ENCODE measurements around the gene TTLL8.

Gene TTLL8

GRCh38 chr22:49997932-49998717 is 60.0 kb downstream of the TTLL8 start:
- H3K4me1 ChIP-seq (ENCODE audit: control insufficient read depth, insufficient read depth, low read length, poor library complexity, severe bottlenecking) = no peaks in the 10 kb centered on the region
- H3K9me3 ChIP-seq (ENCODE audit: control insufficient read depth, low read length) = no peaks in the 10 kb centered on the region
- H3K27ac ChIP-seq (ENCODE audit: low read depth, low read length, severe bottlenecking) = no peak overlapping the region
- H3K4me3 ChIP-seq (ENCODE audit: extremely low read depth, insufficient read depth, low read length, poor library complexity, severe bottlenecking) = no peak overlapping the region
- WGBS, 2 experiments (ENCODE audit: insufficient coverage in 2 of 2) = 93 to 95% methylated on average over 13 to 21 of the region's 21 CpGs
- H3K36me3 ChIP-seq (ENCODE audit: control insufficient read depth, insufficient read depth, low read length) = no peaks in the 10 kb centered on the region

GRCh38 chr22:49997251-49997599 is 60.9 kb downstream of the TTLL8 start:
- 85 to 88% methylated on average over 5 to 8 of the region's 12 CpGs for WGBS, 2 experiments (ENCODE audit: insufficient coverage in 2 of 2)
- Histone ChIP-seq H3K4me1 (ENCODE audit: control insufficient read depth, insufficient read depth, low read length, poor library complexity, severe bottlenecking) (no peaks in the 10 kb centered on the region), H3K27ac (ENCODE audit: low read depth, low read length, severe bottlenecking) (no peak overlapping the region), H3K36me3 (ENCODE audit: control insufficient read depth, insufficient read depth, low read length) (no peaks in the 10 kb centered on the region), H3K4me3 (ENCODE audit: extremely low read depth, insufficient read depth, low read length, poor library complexity, severe bottlenecking) (no peak overlapping the region), H3K9me3 (ENCODE audit: control insufficient read depth, low read length) (no peaks in the 10 kb centered on the region)

DNA sequence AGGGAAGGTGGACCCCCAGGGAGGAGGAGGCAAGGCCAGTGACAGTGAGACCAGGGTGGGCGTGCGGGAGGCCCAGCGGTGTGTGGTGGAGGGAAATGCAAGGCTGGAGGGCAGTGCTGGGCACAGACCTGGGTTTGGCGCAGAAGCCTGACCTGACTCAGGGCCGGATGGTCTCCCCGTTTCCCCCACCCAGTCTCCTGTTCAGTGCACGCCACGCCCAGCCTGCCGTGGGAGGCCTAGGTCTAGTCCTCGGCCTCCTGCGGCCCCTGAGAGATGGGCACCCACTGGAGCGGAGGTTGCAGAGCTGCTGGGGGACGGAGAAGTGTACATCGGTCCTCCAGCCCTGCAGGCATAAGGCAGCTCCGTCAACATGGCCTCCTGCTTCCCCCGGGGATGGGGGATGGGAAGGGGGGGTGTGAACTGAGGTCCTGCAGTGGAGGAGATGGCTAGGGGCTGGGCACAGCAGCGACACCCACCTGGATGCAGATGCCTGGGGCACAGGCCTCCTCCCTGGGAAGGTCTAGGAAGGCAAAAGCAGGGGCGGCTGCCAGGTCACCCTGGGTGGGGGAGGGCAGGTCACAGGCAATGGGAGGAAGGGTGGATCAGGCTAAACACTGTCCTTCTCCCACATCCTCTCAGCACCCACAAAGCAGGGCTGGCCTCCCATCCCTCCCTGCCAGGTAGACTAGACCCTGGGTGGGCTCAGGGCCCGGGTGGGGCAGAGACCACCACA is 61.4 kb downstream of the TTLL8 start:
- H3K9me3 ChIP-seq (ENCODE audit: control insufficient read depth, low read length) = no peaks in the 10 kb centered on the region
- no peak overlapping the region for H3K27ac ChIP-seq (ENCODE audit: low read depth, low read length, severe bottlenecking)
- no peaks in the 10 kb centered on the region for H3K4me1 ChIP-seq (ENCODE audit: control insufficient read depth, insufficient read depth, low read length, poor library complexity, severe bottlenecking)
- H3K36me3 ChIP-seq (ENCODE audit: control insufficient read depth, insufficient read depth, low read length) = no peaks in the 10 kb centered on the region
- no peak overlapping the region for H3K4me3 ChIP-seq (ENCODE audit: extremely low read depth, insufficient read depth, low read length, poor library complexity, severe bottlenecking)
- 85 to 86% methylated on average over 12 to 13 of the region's 19 CpGs for WGBS, 2 experiments (ENCODE audit: insufficient coverage in 2 of 2)

- 89 to 100% methylated on average over 3 to 4 of the region's 4 CpGs for WGBS, 2 experiments (ENCODE audit: insufficient coverage in 2 of 2)
- no peaks in the 10 kb centered on the region for H3K4me1 ChIP-seq (ENCODE audit: control insufficient read depth, insufficient read depth, low read length, poor library complexity, severe bottlenecking)
- H3K36me3 ChIP-seq (ENCODE audit: control insufficient read depth, insufficient read depth, low read length) = no peaks in the 10 kb centered on the region
- H3K9me3 ChIP-seq (ENCODE audit: control insufficient read depth, low read length) = peaks cover 2% of the 10 kb centered on the region
- H3K4me3 ChIP-seq (ENCODE audit: extremely low read depth, insufficient read depth, low read length, poor library complexity, severe bottlenecking) = no peak overlapping the region
- H3K27ac ChIP-seq (ENCODE audit: low read depth, low read length, severe bottlenecking) = no peak overlapping the region
These were observed 62.0 kb downstream of the TTLL8 start for GRCh38 chr22:49996119-49996517.

GRCh38 chr22:49995361-49996118 is 62.6 kb downstream of the TTLL8 start:
- Histone ChIP-seq H3K4me1 (ENCODE audit: control insufficient read depth, insufficient read depth, low read length, poor library complexity, severe bottlenecking) (no peaks in the 10 kb centered on the region), H3K27ac (ENCODE audit: low read depth, low read length, severe bottlenecking) (no peak overlapping the region), H3K4me3 (ENCODE audit: extremely low read depth, insufficient read depth, low read length, poor library complexity, severe bottlenecking) (no peak overlapping the region), H3K36me3 (ENCODE audit: control insufficient read depth, insufficient read depth, low read length) (no peaks in the 10 kb centered on the region), H3K9me3 (ENCODE audit: control insufficient read depth, low read length) (peaks cover 8% of the 10 kb centered on the region)
- 86 to 91% methylated on average over 7 to 10 of the region's 10 CpGs for WGBS, 2 experiments (ENCODE audit: insufficient coverage in 2 of 2)

DNA sequence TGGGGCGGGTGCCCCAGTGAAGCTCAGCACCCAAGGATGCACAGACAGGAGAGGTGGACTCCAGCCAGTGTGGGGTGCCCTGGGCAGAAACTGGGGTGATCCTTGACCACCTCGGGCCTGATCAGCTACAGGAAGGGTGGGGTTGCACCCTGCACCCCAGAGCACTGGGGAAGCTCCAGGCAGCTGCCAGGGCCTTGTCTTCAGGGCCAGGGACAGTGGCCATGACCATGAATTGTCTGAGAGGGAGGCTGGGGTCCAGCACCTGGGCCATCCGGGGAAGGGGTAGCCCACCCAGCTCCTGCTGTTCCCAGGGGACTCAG is 63.1 kb downstream of the TTLL8 start:
- H3K4me3 ChIP-seq (ENCODE audit: extremely low read depth, insufficient read depth, low read length, poor library complexity, severe bottlenecking) = no peak overlapping the region
- WGBS, 2 experiments (ENCODE audit: insufficient coverage in 2 of 2) = 78 to 86% methylated on average over 3 of the region's 3 CpGs
- H3K4me1 ChIP-seq (ENCODE audit: control insufficient read depth, insufficient read depth, low read length, poor library complexity, severe bottlenecking) = no peaks in the 10 kb centered on the region
- H3K27ac ChIP-seq (ENCODE audit: low read depth, low read length, severe bottlenecking) = no peak overlapping the region
- no peaks in the 10 kb centered on the region for H3K36me3 ChIP-seq (ENCODE audit: control insufficient read depth, insufficient read depth, low read length)
- H3K9me3 ChIP-seq (ENCODE audit: control insufficient read depth, low read length) = peaks cover 9% of the 10 kb centered on the region

DNA sequence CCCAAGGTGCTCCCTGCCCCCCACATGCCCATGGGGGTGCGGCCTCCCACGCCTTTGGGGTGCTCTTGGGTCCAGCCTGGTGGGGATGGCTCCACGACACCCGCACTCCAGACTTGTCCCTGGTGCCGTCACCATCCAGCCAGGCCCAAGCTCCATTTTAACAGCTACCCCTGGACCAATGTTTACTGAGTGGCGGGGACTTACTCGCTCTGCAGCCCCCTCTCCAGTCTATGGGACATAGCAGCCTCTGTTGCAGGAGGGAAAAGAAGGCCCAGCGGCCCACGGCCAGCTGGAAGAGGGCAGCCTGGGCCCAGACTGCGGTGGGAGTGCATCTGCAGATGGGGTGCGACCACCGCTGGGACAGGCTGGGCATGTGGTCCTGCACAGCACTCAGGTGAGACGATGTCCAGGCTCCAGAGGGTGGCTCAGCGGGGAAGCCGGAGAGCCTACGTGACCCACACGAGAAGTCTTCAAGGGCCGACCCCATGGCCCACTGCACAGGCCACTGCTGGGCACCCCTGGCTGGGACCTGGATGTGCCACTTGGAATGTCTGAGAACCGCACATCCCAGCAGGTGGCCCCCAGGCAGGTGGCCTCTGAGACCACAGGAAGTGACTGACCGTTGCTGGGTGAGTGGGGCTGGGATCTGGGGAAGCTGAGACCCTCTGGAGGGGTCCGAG is 63.6 kb downstream of the TTLL8 start:
- Histone ChIP-seq H3K36me3 (ENCODE audit: control insufficient read depth, insufficient read depth, low read length) (no peaks in the 10 kb centered on the region), H3K4me1 (ENCODE audit: control insufficient read depth, insufficient read depth, low read length, poor library complexity, severe bottlenecking) (no peaks in the 10 kb centered on the region), H3K9me3 (ENCODE audit: control insufficient read depth, low read length) (peaks cover 9% of the 10 kb centered on the region), H3K4me3 (ENCODE audit: extremely low read depth, insufficient read depth, low read length, poor library complexity, severe bottlenecking) (no peak overlapping the region), H3K27ac (ENCODE audit: low read depth, low read length, severe bottlenecking) (no peak overlapping the region)
- WGBS, 2 experiments (ENCODE audit: insufficient coverage in 2 of 2) = 90% methylated on average over 18 to 20 of the region's 21 CpGs

DNA sequence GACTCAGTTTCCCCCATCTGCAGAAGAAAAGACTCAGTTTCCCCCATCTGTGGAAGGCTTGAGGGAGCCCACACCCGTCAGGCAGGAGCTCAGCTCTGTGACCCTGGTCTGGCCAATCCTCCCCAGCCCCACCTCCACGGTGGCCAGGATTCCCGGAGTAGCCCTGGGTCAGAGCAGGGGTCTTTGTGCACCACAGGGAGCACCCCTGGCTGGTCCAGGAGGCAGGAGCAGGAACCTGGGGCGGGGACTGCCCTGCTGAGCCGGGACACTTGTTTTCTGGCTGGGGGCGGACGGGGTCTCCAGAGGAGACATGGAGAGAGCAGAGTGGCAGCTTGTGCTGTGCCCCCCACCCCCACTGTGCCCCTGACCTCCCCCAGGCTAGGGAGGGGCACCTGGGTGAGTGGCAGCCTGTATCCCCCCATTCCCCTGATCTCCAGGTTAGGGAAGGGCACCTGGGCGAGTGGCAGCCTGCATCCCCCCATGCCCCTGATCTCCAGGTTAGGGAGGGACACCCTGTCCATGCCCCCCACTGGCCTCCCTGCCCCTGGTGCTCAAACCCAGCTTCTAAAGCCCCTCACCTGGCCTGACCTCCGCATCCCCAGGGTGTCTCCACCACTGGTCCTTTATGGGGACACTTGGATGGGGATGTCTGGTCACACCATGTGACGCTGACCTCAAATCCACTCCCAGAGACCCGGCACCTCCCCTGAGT is 64.3 kb downstream of the TTLL8 start:
- H3K9me3 ChIP-seq (ENCODE audit: control insufficient read depth, low read length) = peaks cover 15% of the 10 kb centered on the region
- WGBS, 2 experiments (ENCODE audit: insufficient coverage in 2 of 2) = 62 to 77% methylated on average over 3 to 7 of the region's 11 CpGs
- no peaks in the 10 kb centered on the region for H3K36me3 ChIP-seq (ENCODE audit: control insufficient read depth, insufficient read depth, low read length)
- no peaks in the 10 kb centered on the region for H3K4me1 ChIP-seq (ENCODE audit: control insufficient read depth, insufficient read depth, low read length, poor library complexity, severe bottlenecking)
- no peak overlapping the region for H3K4me3 ChIP-seq (ENCODE audit: extremely low read depth, insufficient read depth, low read length, poor library complexity, severe bottlenecking)
- no peak overlapping the region for H3K27ac ChIP-seq (ENCODE audit: low read depth, low read length, severe bottlenecking)

GRCh38 chr22:49992921-49993648 is 65.0 kb downstream of the TTLL8 start:
- Histone ChIP-seq H3K27ac (ENCODE audit: low read depth, low read length, severe bottlenecking) (no peak overlapping the region), H3K4me3 (ENCODE audit: extremely low read depth, insufficient read depth, low read length, poor library complexity, severe bottlenecking) (no peak overlapping the region), H3K36me3 (ENCODE audit: control insufficient read depth, insufficient read depth, low read length) (no peaks in the 10 kb centered on the region), H3K4me1 (ENCODE audit: control insufficient read depth, insufficient read depth, low read length, poor library complexity, severe bottlenecking) (no peaks in the 10 kb centered on the region), H3K9me3 (ENCODE audit: control insufficient read depth, low read length) (peaks cover 20% of the 10 kb centered on the region)
- 55 to 62% methylated on average over 10 to 14 of the region's 23 CpGs for WGBS, 2 experiments (ENCODE audit: insufficient coverage in 2 of 2)

Measured in mesodermal cell (in vitro differentiated cells).